WTC11 (cell line): ENCODE data around the gene HAX1. TPM values are rescaled to one million over a fixed set of nuclear protein-coding genes. Genes with fewer than 3 reads are reported as not detected.

Experiments used
- AR ChIP-seq: fragments of 250-450 bp; sonication (Bioruptor Pico); IDR thresholded peaks from 2 replicates; pipeline ENCODE4 v1.9.0; 2021; ENCODE audit warnings: mild to moderate bottlenecking
- CBFB ChIP-seq: sonication (generic); formaldehyde crosslinking; IDR thresholded peaks from 2 replicates; pipeline ENCODE4 v1.8.1; 2022; ENCODE audit warnings: mild to moderate bottlenecking, low read depth, missing genetic modification reagents
- CREM ChIP-seq: sonication (generic); formaldehyde crosslinking; IDR thresholded peaks from 2 replicates; pipeline ENCODE4 v1.8.1; 2022; ENCODE audit warnings: mild to moderate bottlenecking, missing genetic modification reagents, moderate library complexity
- E2F5 ChIP-seq: sonication (generic); formaldehyde crosslinking; IDR thresholded peaks from 2 replicates; pipeline ENCODE4 v1.8.1; 2022; ENCODE audit warnings: mild to moderate bottlenecking, moderate library complexity, missing genetic modification reagents
- FOXP1 ChIP-seq: sonication (generic); formaldehyde crosslinking; IDR thresholded peaks from 2 replicates; pipeline ENCODE4 v1.8.0; 2022; ENCODE audit warnings: missing genetic modification reagents, mild to moderate bottlenecking, moderate library complexity, borderline replicate concordance
- GABPB1 ChIP-seq: sonication (generic); formaldehyde crosslinking; IDR thresholded peaks from 2 replicates; pipeline ENCODE4 v1.8.1; 2023; ENCODE audit warnings: mild to moderate bottlenecking, missing genetic modification reagents
- MXD4 ChIP-seq: fragments of 250-450 bp; sonication (Bioruptor Pico); IDR thresholded peaks from 2 replicates; pipeline ENCODE4 v1.8.0; 2021; ENCODE audit warnings: mild to moderate bottlenecking, moderate library complexity, borderline replicate concordance
- MYBL2 ChIP-seq: sonication (generic); formaldehyde crosslinking; IDR thresholded peaks from 2 replicates; pipeline ENCODE4 v1.8.1; 2023; ENCODE audit warnings: mild to moderate bottlenecking, moderate library complexity, missing genetic modification reagents
- NFYB ChIP-seq: sonication (generic); formaldehyde crosslinking; conservative IDR thresholded peaks from 2 replicates; pipeline ENCODE4 v1.8.0; 2022; ENCODE audit warnings: low read depth, missing genetic modification reagents
- NR1H2 ChIP-seq: sonication (generic); formaldehyde crosslinking; IDR thresholded peaks from 2 replicates; pipeline ENCODE4 v1.9.0; 2021; ENCODE audit warnings: mild to moderate bottlenecking, moderate library complexity, missing genetic modification reagents
- PRRX2 ChIP-seq: fragments of 250-450 bp; sonication (Bioruptor Pico); IDR thresholded peaks from 2 replicates; pipeline ENCODE4 v1.8.0; 2021; ENCODE audit warnings: mild to moderate bottlenecking
- RELA ChIP-seq: sonication (generic); formaldehyde crosslinking; IDR thresholded peaks from 2 replicates; pipeline ENCODE4 v1.8.1; 2022; ENCODE audit warnings: missing genetic modification reagents, mild to moderate bottlenecking, borderline replicate concordance
- RORB ChIP-seq: fragments of 250-450 bp; sonication (Bioruptor Pico); IDR thresholded peaks from 2 replicates; pipeline ENCODE4 v1.9.0; 2021; ENCODE audit warnings: mild to moderate bottlenecking
- ZBTB43 ChIP-seq: sonication (generic); formaldehyde crosslinking; IDR thresholded peaks from 2 replicates; pipeline ENCODE4 v1.8.1; 2023; ENCODE audit warnings: mild to moderate bottlenecking, missing genetic modification reagents
- ZNF121 ChIP-seq: sonication (generic); formaldehyde crosslinking; IDR thresholded peaks from 2 replicates; pipeline ENCODE4 v1.8.0; 2023; ENCODE audit warnings: missing genetic modification reagents
- ZNF219 ChIP-seq: sonication (generic); formaldehyde crosslinking; IDR thresholded peaks from 2 replicates; pipeline ENCODE4 v1.8.0; 2023; ENCODE audit warnings: missing genetic modification reagents, mild to moderate bottlenecking, borderline replicate concordance
- ZNF232 ChIP-seq: sonication (generic); formaldehyde crosslinking; IDR thresholded peaks from 2 replicates; pipeline ENCODE4 v1.8.0; 2022; ENCODE audit warnings: mild to moderate bottlenecking, missing genetic modification reagents
- ZNF317 ChIP-seq: sonication (generic); formaldehyde crosslinking; IDR thresholded peaks from 2 replicates; pipeline ENCODE4 v1.8.1; 2023; ENCODE audit warnings: low read depth, mild to moderate bottlenecking, moderate library complexity, missing genetic modification reagents, borderline replicate concordance
- total RNA-seq: library from RNA; stranded (reverse); gene quantifications from 3 replicates; pipeline ENCODE4 v1.2.3, GENCODE V29; 2021
- TF ChIP-seq, protein P1 (sequence below): sonication (generic); formaldehyde crosslinking; IDR thresholded peaks from 2 replicates; pipeline ENCODE4 v1.8.1; 2022; ENCODE audit warnings: missing genetic modification reagents, borderline replicate concordance
- TF ChIP-seq, protein P2 (sequence below): sonication (generic); formaldehyde crosslinking; IDR thresholded peaks from 2 replicates; pipeline ENCODE4 v1.8.0; 2022; ENCODE audit warnings: missing genetic modification reagents
- TF ChIP-seq, protein P3 (sequence below): fragments of 250-450 bp; sonication (Bioruptor Pico); IDR thresholded peaks from 2 replicates; pipeline ENCODE4 v1.9.0; 2021; ENCODE audit warnings: moderate library complexity, mild to moderate bottlenecking, inconsistent platforms, borderline replicate concordance
- TF ChIP-seq, protein P4 (sequence below): fragments of 250-450 bp; sonication (Bioruptor Pico); IDR thresholded peaks from 2 replicates; pipeline ENCODE4 v1.8.0; 2021; ENCODE audit warnings: mild to moderate bottlenecking
- TF ChIP-seq, protein P5 (sequence below): sonication (generic); formaldehyde crosslinking; IDR thresholded peaks from 2 replicates; pipeline ENCODE4 v1.8.1; 2023; ENCODE audit warnings: mild to moderate bottlenecking, missing genetic modification reagents

The HAX1 gene
- total RNA-seq, 1 experiment from 2014 or later, result 69.2 TPM

GRCh38 chr1:154272217-154272998 is at the start of gene HAX1 (continued):
- no peak for TF ChIP-seq ZBTB43
- TF ChIP-seq MXD4, result no peak
- TF ChIP-seq GABPB1 (CRISPR knock-in tag), result peak; percentile 71
- no peak for TF ChIP-seq E2F5 (CRISPR knock-in tag)
- no peak for TF ChIP-seq ZNF219
- TF ChIP-seq FOXP1 (CRISPR knock-in tag), result no peak
- TF ChIP-seq MYBL2 (CRISPR knock-in tag), result peak; percentile 58; the same call in 1 of the 2 replicates
- no peak for TF ChIP-seq CREM (CRISPR knock-in tag)
- TF ChIP-seq ZNF121 (CRISPR knock-in tag), result no peak
- no peak for TF ChIP-seq CBFB (CRISPR knock-in tag)
- TF ChIP-seq RELA (CRISPR knock-in tag), result no peak
- TF ChIP-seq AR, result no peak; the same call in 1 of the 2 replicates
- TF ChIP-seq, protein P1, sequence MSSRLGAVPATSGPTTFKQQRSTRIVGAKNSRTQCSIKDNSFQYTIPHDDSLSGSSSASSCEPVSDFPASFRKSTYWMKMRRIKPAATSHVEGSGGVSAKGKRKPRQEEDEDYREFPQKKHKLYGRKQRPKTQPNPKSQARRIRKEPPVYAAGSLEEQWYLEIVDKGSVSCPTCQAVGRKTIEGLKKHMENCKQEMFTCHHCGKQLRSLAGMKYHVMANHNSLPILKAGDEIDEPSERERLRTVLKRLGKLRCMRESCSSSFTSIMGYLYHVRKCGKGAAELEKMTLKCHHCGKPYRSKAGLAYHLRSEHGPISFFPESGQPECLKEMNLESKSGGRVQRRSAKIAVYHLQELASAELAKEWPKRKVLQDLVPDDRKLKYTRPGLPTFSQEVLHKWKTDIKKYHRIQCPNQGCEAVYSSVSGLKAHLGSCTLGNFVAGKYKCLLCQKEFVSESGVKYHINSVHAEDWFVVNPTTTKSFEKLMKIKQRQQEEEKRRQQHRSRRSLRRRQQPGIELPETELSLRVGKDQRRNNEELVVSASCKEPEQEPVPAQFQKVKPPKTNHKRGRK (CRISPR knock-in tag), result no peak
- TF ChIP-seq, protein P2, sequence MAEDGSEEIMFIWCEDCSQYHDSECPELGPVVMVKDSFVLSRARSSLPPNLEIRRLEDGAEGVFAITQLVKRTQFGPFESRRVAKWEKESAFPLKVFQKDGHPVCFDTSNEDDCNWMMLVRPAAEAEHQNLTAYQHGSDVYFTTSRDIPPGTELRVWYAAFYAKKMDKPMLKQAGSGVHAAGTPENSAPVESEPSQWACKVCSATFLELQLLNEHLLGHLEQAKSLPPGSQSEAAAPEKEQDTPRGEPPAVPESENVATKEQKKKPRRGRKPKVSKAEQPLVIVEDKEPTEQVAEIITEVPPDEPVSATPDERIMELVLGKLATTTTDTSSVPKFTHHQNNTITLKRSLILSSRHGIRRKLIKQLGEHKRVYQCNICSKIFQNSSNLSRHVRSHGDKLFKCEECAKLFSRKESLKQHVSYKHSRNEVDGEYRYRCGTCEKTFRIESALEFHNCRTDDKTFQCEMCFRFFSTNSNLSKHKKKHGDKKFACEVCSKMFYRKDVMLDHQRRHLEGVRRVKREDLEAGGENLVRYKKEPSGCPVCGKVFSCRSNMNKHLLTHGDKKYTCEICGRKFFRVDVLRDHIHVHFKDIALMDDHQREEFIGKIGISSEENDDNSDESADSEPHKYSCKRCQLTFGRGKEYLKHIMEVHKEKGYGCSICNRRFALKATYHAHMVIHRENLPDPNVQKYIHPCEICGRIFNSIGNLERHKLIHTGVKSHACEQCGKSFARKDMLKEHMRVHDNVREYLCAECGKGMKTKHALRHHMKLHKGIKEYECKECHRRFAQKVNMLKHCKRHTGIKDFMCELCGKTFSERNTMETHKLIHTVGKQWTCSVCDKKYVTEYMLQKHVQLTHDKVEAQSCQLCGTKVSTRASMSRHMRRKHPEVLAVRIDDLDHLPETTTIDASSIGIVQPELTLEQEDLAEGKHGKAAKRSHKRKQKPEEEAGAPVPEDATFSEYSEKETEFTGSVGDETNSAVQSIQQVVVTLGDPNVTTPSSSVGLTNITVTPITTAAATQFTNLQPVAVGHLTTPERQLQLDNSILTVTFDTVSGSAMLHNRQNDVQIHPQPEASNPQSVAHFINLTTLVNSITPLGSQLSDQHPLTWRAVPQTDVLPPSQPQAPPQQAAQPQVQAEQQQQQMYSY (CRISPR knock-in tag), result no peak
- TF ChIP-seq, protein P3, sequence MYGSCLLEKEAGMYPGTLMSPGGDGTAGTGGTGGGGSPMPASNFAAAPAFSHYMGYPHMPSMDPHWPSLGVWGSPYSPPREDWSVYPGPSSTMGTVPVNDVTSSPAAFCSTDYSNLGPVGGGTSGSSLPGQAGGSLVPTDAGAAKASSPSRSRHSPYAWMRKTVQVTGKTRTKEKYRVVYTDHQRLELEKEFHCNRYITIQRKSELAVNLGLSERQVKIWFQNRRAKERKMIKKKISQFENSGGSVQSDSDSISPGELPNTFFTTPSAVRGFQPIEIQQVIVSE (CRISPR knock-in tag), result no peak
- no peak for TF ChIP-seq NFYB (CRISPR knock-in tag)
- TF ChIP-seq, protein P4, sequence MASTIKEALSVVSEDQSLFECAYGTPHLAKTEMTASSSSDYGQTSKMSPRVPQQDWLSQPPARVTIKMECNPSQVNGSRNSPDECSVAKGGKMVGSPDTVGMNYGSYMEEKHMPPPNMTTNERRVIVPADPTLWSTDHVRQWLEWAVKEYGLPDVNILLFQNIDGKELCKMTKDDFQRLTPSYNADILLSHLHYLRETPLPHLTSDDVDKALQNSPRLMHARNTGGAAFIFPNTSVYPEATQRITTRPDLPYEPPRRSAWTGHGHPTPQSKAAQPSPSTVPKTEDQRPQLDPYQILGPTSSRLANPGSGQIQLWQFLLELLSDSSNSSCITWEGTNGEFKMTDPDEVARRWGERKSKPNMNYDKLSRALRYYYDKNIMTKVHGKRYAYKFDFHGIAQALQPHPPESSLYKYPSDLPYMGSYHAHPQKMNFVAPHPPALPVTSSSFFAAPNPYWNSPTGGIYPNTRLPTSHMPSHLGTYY (CRISPR knock-in tag), result no peak
- TF ChIP-seq, protein P5, sequence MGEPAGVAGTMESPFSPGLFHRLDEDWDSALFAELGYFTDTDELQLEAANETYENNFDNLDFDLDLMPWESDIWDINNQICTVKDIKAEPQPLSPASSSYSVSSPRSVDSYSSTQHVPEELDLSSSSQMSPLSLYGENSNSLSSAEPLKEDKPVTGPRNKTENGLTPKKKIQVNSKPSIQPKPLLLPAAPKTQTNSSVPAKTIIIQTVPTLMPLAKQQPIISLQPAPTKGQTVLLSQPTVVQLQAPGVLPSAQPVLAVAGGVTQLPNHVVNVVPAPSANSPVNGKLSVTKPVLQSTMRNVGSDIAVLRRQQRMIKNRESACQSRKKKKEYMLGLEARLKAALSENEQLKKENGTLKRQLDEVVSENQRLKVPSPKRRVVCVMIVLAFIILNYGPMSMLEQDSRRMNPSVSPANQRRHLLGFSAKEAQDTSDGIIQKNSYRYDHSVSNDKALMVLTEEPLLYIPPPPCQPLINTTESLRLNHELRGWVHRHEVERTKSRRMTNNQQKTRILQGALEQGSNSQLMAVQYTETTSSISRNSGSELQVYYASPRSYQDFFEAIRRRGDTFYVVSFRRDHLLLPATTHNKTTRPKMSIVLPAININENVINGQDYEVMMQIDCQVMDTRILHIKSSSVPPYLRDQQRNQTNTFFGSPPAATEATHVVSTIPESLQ (CRISPR knock-in tag), result no peak
- TF ChIP-seq NR1H2 (CRISPR knock-in tag), result no peak
- no peak for TF ChIP-seq ZNF317 (CRISPR knock-in tag)
- TF ChIP-seq RORB (CRISPR knock-in tag), result no peak
- TF ChIP-seq PRRX2 (CRISPR knock-in tag), result no peak
- no peak for TF ChIP-seq ZNF232
